ENCODE measurements around the gene NANOS3. TPM values are rescaled to one million over a fixed set of nuclear protein-coding genes. Genes with fewer than 3 reads are reported as not detected.

Gene NANOS3
- total RNA-seq = 1.8 TPM
- long read RNA-seq = 0 reads

- intact Hi-C loops (cut with DNase I) = no loop called here
- ATAC-seq (ENCODE audit: poor library complexity) (no peak), DNase-seq (no peak)
These were observed at the start of gene NANOS3 for GRCh38 chr19:13876834-13877233. NANOS3 (plus strand) TSS chr19:13877134; CDS start chr19:13877249, 115 bp downstream.

- intact Hi-C loops (cut with DNase I) = no loop called here
- no peak for DNase-seq
These were observed 49.3 kb upstream of the NANOS3 start for GRCh38 chr19:13827656-13828055.

GRCh38 chr19:13830114-13830740 is 46.7 kb upstream of the NANOS3 start:
- no peak for ATAC-seq (ENCODE audit: poor library complexity)
- DNase-seq = no peak
- intact Hi-C loops (cut with DNase I) = no loop called here

More at GRCh38 chr19:13827656-13828055, 49.3 kb upstream of the NANOS3 start:
- no peak for ATAC-seq (ENCODE audit: poor library complexity)

- intact Hi-C loops (cut with DNase I) = no loop called here
- no peak for ATAC-seq (ENCODE audit: poor library complexity)
- DNase-seq = no peak
These were observed 46.0 kb upstream of the NANOS3 start for GRCh38 chr19:13830741-13831536.

GRCh38 chr19:13831537-13832467 is 45.1 kb upstream of the NANOS3 start:
- ATAC-seq (ENCODE audit: poor library complexity) = no peak
- intact Hi-C loops (cut with DNase I) = no loop called here
- no peak for DNase-seq

- DNase-seq (peak; percentile 97), ATAC-seq (ENCODE audit: poor library complexity) (peak; percentile 90)
- intact Hi-C loops (cut with DNase I) = no loop called here
These were observed 43.3 kb upstream of the NANOS3 start for GRCh38 chr19:13833330-13834243.

- ATAC-seq (ENCODE audit: poor library complexity) (no peak), DNase-seq (no peak)
- intact Hi-C loops (cut with DNase I) = no loop called here
These were observed 42.5 kb upstream of the NANOS3 start for GRCh38 chr19:13834244-13835069.

GRCh38 chr19:13835791-13836723 is 40.9 kb upstream of the NANOS3 start:
- intact Hi-C loops (cut with DNase I) = no loop called here
- DNase-seq (peak; percentile 82), ATAC-seq (ENCODE audit: poor library complexity) (no peak)

- ATAC-seq (ENCODE audit: poor library complexity) = no peak
- DNase-seq = no peak
- intact Hi-C loops (cut with DNase I) = no loop called here
These were observed 38.4 kb upstream of the NANOS3 start for GRCh38 chr19:13838435-13839129.

- ATAC-seq (ENCODE audit: poor library complexity) = peak; percentile 68
- intact Hi-C loops (cut with DNase I) = no loop called here
These were observed 37.6 kb upstream of the NANOS3 start for GRCh38 chr19:13839130-13839937.

GRCh38 chr19:13839938-13840304 is 37.0 kb upstream of the NANOS3 start:
- intact Hi-C loops (cut with DNase I) = no loop called here
- DNase-seq (no peak), ATAC-seq (ENCODE audit: poor library complexity) (peak; percentile 5)

More at GRCh38 chr19:13839130-13839937, 37.6 kb upstream of the NANOS3 start:
- peak; percentile 96 for DNase-seq

- peak; percentile 83 for DNase-seq
- peak; percentile 15 for ATAC-seq (ENCODE audit: poor library complexity)
- intact Hi-C loops (cut with DNase I) = no loop called here
These were observed 36.4 kb upstream of the NANOS3 start for GRCh38 chr19:13840305-13841085.

GRCh38 chr19:13841086-13841961 is 35.6 kb upstream of the NANOS3 start:
- peak; percentile 76 for DNase-seq
- intact Hi-C loops (cut with DNase I) = no loop called here
- ATAC-seq (ENCODE audit: poor library complexity) = peak; percentile 6
